ENCODE results near the gene GMFB.

GRCh38 chr14:54498095-54498531 is 9.3 kb upstream of the GMFB start:
- TF ChIP-seq, protein P1, sequence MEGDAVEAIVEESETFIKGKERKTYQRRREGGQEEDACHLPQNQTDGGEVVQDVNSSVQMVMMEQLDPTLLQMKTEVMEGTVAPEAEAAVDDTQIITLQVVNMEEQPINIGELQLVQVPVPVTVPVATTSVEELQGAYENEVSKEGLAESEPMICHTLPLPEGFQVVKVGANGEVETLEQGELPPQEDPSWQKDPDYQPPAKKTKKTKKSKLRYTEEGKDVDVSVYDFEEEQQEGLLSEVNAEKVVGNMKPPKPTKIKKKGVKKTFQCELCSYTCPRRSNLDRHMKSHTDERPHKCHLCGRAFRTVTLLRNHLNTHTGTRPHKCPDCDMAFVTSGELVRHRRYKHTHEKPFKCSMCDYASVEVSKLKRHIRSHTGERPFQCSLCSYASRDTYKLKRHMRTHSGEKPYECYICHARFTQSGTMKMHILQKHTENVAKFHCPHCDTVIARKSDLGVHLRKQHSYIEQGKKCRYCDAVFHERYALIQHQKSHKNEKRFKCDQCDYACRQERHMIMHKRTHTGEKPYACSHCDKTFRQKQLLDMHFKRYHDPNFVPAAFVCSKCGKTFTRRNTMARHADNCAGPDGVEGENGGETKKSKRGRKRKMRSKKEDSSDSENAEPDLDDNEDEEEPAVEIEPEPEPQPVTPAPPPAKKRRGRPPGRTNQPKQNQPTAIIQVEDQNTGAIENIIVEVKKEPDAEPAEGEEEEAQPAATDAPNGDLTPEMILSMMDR (IDR thresholded peaks at IDR 0.05), result no peak
- TF ChIP-seq POLR2A (IDR thresholded peaks at IDR 0.05) (no peak), EP300 (IDR thresholded peaks at IDR 0.05) (no peak)
